ENCODE results near the gene CREBL2. TPM values are rescaled to one million over a fixed set of nuclear protein-coding genes. Genes with fewer than 3 reads are reported as not detected.

The CREBL2 gene
- total and polyA plus RNA-seq, 2 of the 13 experiments (the other 11 are each of a cell fraction or from before 2014, with no cell fraction given): 6.9 to 8.4 TPM

DNA sequence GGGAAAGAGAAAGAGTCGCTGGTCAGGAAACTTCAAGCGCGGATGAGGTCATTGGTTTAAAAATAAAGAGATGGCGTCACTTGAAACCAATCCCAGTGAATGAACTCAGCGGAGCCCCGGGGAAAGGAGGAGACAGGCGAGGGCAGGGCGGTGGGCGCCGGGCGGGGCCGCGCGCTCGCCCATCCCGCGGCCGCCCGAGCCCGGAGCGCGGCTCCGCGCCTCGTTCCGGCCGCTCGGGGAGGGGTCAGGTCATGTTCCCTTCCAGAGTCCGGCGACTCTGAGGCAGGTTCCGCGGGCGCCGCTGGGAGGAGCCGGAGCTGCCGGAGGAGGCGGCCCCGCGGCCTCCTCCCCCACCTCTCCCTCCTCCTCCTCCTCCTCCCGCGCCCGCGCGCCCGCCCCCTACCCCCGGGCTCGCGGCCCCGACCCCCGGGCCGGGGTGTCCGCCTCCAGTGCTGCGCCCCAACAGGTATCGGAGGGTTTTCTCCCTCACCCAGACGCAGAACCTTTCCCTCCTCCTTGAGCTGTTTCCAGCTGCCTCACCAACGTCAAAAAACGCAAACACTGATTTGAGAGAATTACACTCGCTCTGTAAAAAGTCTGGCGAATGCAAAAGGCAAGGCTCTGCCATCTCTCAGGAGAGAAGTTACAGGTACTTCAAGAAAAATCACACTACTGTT is 49.0 kb upstream of the CREBL2 start, which contains the start of gene DUSP16 (continued):
- TF ChIP-seq ZNF280B (CRISPR knock-in tag; IDR thresholded peaks at IDR 0.05; ENCODE audit: borderline replicate concordance) (no peak), ZNF430 (CRISPR knock-in tag; IDR thresholded peaks at IDR 0.05) (peak; percentile 50; the same call in 1 of the 2 replicates), TFDP1 (CRISPR knock-in tag; IDR thresholded peaks at IDR 0.05; ENCODE audit: borderline replicate concordance) (peak; percentile 34; the same call in 1 of the 2 replicates), ZNF282 (IDR thresholded peaks at IDR 0.05; ENCODE audit: partially characterized antibody) (no peak), ZNF552 (CRISPR knock-in tag; IDR thresholded peaks at IDR 0.05; ENCODE audit: borderline replicate concordance) (no peak), FIP1L1 (IDR thresholded peaks at IDR 0.05; ENCODE audit: borderline replicate concordance, insufficient read depth, low read depth, low read length) (no peak), ZNF607 (CRISPR knock-in tag; IDR thresholded peaks at IDR 0.05; ENCODE audit: borderline replicate concordance) (no peak), RFX1 (IDR thresholded peaks at IDR 0.05) (no peak), ZNF318 (CRISPR knock-in tag; IDR thresholded peaks at IDR 0.05) (no peak), ZNF558 (CRISPR knock-in tag; IDR thresholded peaks at IDR 0.05; ENCODE audit: borderline replicate concordance) (no peak), ZNF138 (CRISPR knock-in tag; IDR thresholded peaks at IDR 0.05; ENCODE audit: low read depth) (no peak), ZNF878 (CRISPR knock-in tag; IDR thresholded peaks at IDR 0.05) (0 out of 2 replicates have a peak, but pooled peaks have one; percentile 43), ZSCAN29 (CRISPR knock-in tag; conservative IDR thresholded peaks at IDR 0.05) (no peak), ZXDC (CRISPR knock-in tag; IDR thresholded peaks at IDR 0.05) (no peak), SP1 (IDR thresholded peaks at IDR 0.05) (no peak), SP1 (CRISPR knock-in tag; IDR thresholded peaks at IDR 0.05) (no peak)

Data from HepG2 (cell line).